T-helper 1 cell (primary cell): ENCODE results near the gene MPPED1.

Experiments used
- DNase-seq, 5 donors: peaks; one replicate each; pipeline ENCODE4 v3.0.0-alpha.2; 2012 to 2020

The MPPED1 gene

GRCh38 chr22:43529934-43530333, 118.1 kb downstream of the MPPED1 start:
- DNase-seq, result no peak

- no peak for DNase-seq
Measured at GRCh38 chr22:43530349-43531201, 118.8 kb downstream of the MPPED1 start.

DNA sequence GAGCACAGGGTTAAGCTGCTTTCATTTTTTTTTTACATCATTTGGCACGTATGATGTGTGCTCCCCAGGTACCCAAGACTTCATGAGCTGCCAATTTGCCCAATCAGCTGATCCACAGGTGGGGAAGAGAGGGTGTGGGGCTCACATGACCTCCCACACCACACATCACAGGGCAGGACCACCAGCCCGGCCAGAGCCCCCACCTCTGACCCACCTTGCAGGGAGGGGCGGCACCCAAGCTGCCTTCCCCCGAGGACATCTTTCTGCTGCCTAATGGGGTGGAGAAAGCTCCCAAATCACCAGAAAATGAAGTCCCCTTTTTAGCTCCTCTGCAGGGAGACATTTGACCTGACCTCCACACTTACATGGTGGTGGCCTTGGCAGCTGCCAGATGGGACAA, 119.8 kb downstream of the MPPED1 start:
- no peak for DNase-seq

DNA sequence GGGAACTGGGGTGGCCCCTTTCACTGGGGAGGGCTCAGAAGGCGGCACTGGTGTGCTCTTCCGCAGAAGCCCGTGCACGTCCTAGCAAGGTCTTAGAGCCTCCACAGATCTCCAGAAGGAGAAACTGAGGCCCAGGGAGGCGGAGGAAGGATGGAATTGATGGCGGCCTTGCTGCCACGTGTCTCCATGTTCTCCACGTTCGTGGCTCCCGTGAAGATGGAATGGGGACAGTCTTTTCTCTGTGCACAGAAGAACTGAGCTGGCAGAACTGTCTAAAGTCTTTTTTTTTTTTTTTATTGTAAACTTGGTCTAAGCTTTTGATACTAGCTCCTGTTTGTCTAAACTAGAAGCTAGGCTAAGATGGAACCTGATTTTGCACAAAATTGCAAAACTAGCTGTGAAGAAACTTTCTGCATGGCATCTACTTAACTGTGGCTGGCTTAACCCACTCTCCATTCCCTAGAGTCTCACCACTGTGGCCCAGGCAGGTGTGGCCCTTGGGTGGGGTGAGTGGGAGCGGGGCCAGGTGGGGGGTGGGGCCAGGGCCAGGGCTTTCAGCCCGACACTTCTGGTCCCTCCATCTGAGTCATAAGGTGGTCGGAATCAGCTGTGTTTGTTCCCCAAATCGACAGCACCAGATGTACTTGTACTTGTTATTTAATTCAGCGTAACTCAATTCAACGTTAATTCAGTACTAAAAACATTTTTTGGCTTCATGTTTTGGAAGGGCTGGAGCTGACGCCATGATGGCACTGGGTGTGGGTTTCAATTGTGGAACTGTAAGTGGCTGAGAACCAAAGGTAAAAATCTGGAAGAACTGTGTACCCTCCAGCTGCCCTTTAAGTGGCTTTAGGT, 120.7 kb downstream of the MPPED1 start:
- no peak for DNase-seq

- DNase-seq, result no peak
Measured at GRCh38 chr22:43533156-43533530, 121.3 kb downstream of the MPPED1 start.

DNA sequence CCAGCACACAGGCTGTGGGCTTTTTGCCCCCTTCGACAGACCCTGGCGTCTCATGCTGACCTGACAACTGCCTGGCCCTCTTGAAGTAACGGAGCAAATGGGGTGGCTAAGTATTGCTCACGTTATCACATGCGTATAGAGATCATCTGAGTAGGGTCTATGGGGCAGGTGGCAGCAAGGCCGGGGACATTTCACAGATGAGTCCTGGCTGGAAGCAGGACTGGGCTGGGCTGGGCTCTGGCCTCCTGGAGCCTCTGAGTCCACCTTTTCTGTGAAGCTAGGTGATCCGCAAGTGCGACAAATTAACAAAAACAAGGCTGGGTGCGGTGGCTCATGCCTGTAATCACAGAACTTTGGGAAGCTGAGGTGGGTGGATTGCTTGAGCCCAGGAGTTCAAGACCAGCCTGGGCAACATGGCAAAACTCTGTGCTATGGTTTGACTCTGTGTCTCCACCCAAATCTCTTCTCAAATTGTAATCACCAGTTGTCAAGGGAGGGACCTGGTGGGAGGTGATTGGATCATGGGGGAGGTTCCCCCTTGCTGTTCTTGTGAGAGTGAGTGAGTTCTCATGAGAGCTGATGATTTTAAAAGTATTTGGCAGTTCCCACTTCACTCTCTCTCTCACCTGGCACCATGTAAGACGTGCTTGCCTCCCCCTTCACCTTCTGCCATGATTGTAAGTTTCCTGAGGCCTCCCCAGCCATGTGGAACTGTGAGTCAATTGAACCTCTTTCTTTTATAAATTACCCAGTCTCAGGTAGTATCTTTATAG, 122.0 kb downstream of the MPPED1 start:
- no peak for DNase-seq

- DNase-seq, result no peak
Measured at GRCh38 chr22:43534916-43535315, 123.1 kb downstream of the MPPED1 start.

- no peak for DNase-seq
Measured at GRCh38 chr22:43535336-43535735, 123.5 kb downstream of the MPPED1 start.

- no peak for DNase-seq
Measured at GRCh38 chr22:43535741-43536140, 123.9 kb downstream of the MPPED1 start.

GRCh38 chr22:43537019-43537585, 125.3 kb downstream of the MPPED1 start:
- no peak for DNase-seq

DNA sequence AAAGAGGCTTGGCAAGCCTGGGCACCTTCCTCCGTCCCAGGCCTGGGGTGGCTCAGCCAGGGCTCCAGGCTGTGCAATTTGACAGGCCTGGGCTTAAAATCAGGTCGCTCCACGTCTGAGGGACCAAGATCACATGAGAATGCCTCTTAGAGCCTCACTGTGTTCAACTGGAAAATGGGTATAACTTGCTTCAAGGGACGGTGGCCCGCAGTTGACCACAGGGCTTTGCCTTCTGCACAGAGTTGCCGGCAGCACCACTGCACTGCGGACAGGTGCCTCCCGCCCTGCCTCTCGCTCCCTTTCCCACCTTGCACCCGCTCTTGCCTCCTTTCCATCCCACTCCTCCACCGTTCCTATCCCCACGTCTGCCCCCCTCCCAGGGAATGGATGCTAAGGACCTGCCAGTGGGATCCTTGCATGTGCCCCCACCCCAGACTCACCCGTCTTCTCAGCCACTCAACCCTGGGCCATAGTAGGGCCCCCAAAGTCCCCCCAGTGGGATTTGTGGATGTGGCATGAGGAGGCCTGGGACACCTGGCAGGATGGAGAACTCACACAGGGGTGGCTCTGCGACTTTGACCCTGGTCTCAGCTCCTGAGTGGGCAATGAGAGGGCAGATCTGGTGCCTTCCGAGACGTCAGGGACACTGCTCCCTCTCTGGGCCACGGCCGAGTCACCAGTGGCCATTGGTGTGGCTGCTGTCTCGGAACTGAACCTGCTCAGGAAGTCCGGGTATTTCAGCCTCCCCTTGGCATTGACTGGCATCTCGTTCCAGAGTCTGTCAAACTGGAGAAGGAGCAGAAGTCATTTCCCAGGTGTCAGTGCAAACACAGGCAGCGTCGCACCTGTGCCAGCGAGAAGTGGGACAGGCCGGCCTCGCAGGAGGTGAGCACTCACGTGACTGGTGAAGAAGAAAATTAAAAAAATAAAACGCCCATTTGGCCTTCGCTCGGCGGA, 128.0 kb downstream of the MPPED1 start:
- DNase-seq, result no peak

DNA sequence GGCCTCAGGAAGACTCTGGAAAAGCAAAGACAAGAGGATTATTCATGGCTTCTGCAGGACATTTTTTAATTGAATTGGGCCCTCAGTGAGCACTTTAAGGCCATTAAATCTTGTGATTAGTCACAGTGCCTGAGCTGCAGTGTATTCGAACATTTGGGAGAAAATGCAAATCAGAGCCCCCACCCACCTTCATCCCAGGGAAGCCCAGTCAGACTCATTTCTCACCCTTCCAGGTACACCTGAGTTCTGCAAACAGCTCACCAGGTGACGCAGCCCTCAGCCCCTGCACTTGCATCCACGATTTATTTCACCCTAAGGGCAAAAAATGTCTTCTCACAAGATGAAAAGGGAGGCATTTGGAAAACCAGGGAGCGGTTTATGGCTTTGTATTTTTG, 128.7 kb downstream of the MPPED1 start:
- no peak for DNase-seq

- no peak for DNase-seq
Measured at GRCh38 chr22:43541022-43541421, 129.2 kb downstream of the MPPED1 start.

- no peak for DNase-seq
Measured at GRCh38 chr22:43541462-43542407, 129.9 kb downstream of the MPPED1 start.

- no peak for DNase-seq
Measured at GRCh38 chr22:43542681-43543521, 131.1 kb downstream of the MPPED1 start.

DNA sequence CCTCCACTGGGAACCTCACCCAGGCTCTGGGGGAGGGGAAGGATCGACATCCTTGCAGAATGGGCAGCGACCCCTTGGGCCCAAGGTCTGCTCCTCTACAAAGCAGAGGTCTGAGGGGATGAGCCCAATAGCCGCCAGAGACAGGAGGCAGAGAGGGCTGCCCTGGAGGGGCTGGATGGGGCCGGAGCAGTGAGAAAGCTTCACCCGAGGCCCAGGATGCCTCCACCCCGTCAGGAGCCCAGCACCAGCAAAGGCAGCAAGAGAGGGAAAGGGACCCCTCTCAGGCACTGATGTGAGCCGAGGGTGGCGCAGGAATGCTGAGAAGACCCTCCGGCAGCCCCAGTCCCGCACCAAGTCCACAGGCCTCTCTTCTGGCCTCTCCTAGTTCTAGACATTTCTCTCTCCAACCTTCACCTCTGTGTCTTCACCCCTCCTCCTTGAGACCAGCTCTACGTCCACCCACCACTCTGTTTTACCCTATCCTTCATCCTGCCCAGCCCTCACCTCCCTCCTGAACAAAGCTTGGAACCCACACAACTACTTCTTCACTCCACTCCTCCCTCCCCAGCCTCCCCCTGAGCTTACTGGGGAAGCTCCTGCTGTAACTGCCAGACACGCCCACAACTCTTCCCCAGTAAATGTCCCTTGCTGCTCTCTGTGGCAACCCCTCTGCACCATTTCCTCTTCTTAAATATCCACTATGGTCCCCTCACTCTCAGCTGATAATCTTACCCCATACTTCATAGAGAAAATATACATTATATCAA, 131.9 kb downstream of the MPPED1 start:
- no peak for DNase-seq

GRCh38 chr22:43544289-43544673, 132.5 kb downstream of the MPPED1 start:
- no peak for DNase-seq

DNA sequence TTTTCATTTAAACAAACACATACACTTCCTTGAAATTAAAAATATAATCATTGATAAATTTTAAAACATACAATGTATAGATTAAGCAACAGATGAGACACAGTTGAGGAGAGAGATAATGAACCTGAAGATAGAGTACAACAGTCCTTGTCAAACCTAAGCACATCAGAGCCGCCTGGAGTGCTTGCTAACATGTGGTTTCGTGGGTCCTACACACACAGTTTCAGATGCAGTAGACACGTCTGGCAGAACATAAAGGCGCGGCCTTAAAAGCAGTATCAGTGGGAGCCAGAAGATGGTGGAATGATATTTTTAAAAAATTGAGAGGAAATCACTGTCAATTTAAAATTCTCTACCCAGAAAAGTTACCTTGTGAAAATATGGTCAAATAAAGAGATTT, 134.4 kb downstream of the MPPED1 start:
- no peak for DNase-seq
